Measurements from ENCODE around the gene ZNF224.

DNA sequence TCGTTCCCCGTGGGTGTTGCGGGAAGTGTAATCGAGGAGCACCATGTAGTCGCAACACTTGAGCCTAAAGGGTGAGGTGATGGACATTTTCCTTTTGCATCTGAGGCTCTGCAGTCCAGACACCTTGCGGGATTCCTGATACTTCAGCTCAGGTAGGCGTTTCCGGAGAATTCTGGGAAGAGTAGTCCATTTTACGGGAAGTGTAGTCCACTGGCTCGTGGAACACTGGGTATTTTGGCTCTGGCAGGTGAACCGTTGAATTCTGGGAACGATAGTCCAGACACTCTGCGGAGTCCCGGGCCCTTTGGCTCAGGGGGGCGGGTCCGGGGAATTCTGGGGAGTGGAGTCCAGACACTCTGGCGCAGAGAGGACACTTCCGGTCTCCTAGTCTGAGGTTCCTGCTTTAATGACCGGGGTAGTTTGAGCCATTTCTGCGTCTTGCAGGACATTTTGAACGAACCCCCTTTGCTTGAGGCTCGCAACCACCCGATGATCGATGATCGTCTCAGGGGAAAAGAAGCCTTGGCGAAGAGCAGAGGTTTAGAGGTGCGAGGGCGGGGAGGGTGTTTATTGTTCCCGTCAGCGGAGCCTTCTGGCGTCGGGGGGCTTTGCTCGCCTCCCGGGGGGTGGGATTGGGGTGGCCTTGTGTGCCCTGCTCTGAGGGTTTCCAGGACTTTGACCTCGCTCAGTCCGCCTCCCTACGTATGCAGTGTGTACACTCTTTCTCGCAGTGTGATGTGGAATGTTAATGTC, 42.3 kb upstream of the ZNF224 start, which contains the start of gene ZNF223:
- TF ChIP-seq, protein P1, sequence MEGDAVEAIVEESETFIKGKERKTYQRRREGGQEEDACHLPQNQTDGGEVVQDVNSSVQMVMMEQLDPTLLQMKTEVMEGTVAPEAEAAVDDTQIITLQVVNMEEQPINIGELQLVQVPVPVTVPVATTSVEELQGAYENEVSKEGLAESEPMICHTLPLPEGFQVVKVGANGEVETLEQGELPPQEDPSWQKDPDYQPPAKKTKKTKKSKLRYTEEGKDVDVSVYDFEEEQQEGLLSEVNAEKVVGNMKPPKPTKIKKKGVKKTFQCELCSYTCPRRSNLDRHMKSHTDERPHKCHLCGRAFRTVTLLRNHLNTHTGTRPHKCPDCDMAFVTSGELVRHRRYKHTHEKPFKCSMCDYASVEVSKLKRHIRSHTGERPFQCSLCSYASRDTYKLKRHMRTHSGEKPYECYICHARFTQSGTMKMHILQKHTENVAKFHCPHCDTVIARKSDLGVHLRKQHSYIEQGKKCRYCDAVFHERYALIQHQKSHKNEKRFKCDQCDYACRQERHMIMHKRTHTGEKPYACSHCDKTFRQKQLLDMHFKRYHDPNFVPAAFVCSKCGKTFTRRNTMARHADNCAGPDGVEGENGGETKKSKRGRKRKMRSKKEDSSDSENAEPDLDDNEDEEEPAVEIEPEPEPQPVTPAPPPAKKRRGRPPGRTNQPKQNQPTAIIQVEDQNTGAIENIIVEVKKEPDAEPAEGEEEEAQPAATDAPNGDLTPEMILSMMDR (IDR thresholded peaks at IDR 0.05): no peak
- TF ChIP-seq POLR2A (IDR thresholded peaks at IDR 0.05): no peak
